ENCODE data around the gene DUSP9.

Gene DUSP9

DNA sequence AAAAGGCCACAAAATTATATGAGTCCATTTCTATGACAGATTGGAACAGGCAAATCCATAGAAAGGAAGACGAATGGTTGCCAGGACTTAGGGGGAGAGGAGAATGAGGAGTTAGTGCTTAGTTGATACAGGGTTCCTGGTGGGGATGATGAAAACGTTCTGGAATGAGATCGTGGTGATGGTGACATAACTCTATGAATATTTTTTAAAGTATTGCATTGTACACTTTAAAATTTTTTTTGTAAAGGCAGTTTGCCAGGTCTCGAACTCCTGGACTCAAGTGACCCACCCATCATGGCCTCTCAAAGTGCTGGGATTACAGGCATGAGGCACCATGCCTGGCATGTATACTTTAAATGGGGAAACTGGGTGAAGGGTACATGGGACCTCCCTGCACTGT lies 38.2 kb upstream of the DUSP9 start (continued):
- TF ChIP-seq ZNF76 (tag by site-specific recombination; IDR thresholded peaks at IDR 0.05; ENCODE audit: borderline replicate concordance, low read depth) (no peak), ZNF701 (tag by site-specific recombination; IDR thresholded peaks at IDR 0.05) (no peak)

DNA sequence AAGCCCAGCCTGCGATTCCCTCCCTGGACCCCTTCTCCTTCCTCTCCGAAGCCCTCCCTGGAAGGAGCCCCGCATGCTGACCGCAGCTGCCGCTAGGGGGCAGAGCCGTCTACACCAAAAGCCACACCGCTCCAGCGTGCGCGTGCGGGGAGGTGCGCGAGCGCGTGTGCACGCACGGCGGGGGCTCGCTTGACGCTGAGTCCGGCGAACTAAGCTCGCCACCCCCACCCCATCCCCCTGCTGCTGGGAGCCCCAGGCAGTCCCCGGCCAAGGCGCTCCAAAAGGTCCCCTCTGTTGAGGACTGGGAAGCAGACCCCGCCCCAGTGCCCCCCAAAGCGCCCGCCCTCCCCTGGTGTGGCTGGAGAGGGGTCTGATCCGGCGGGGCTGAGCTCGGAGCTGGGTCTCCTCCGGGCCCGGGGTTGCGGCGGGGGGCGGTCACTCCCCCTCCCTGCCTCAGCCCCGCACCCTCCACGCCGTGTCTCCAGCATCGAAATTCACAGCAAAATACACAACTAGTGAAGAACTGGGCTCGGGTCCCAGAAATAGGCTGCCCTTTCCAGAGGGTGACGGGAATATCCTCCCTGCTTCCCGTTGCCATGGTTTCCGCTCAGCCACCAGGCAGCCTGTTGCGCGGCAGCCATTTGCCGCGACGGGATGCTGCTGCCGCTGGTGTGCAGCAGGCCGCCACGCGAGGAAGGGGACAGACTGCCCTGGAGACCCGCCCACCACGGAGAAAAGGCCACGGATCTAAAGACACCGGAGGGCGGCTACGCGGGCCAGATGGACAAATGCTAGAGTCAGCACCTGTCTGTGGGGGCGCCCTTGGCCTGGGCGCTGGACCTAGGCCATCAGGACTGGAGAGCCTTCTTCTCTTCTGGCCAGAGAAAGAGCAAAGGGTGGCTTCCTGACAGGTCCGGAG lies 36.8 kb upstream of the DUSP9 start:
- ChIA-PET POLR2A (no interaction called here), CTCF (interaction anchor here (0.5 to 4.0 kb wide), 20 partner anchors 8 to 1021 kb away, joined by 3 to 52 read pairs (median 4); no protein-coding TSS in a partner anchor)
- H3K4me3 ChIP-seq (ENCODE audit: low read depth, low read length), result peak overlapping the region; percentile 10
- no peaks in the 10 kb centered on the region for H3K4me1 ChIP-seq (ENCODE audit: control insufficient read depth, insufficient read depth, low read length)
- no peak overlapping the region for H3K27ac ChIP-seq (ENCODE audit: extremely low read depth, low read depth, low read length)
- no peaks in the 10 kb centered on the region for H3K36me3 ChIP-seq (ENCODE audit: control insufficient read depth in 2 of 2, insufficient read depth in 1 of 2, low read length in 2 of 2)
- no peaks in the 10 kb centered on the region for H3K9me3 ChIP-seq (ENCODE audit: control insufficient read depth, insufficient read depth, low read depth, low read length)
- no peak for TF ChIP-seq ZNF664 (tag by site-specific recombination; IDR thresholded peaks at IDR 0.05)
- no peak for TF ChIP-seq ZNF404 (tag by site-specific recombination; IDR thresholded peaks at IDR 0.05)
- no peak; the same call in 1 of the 2 replicates for TF ChIP-seq SCRT2 (tag by site-specific recombination; IDR thresholded peaks at IDR 0.05)
- peak; percentile 78; the same call in 1 of the 2 replicates for TF ChIP-seq ZBTB1 (tag by site-specific recombination; IDR thresholded peaks at IDR 0.05)
- no peak for TF ChIP-seq ZNF571 (tag by site-specific recombination; IDR thresholded peaks at IDR 0.05)
- TF ChIP-seq, protein P1, sequence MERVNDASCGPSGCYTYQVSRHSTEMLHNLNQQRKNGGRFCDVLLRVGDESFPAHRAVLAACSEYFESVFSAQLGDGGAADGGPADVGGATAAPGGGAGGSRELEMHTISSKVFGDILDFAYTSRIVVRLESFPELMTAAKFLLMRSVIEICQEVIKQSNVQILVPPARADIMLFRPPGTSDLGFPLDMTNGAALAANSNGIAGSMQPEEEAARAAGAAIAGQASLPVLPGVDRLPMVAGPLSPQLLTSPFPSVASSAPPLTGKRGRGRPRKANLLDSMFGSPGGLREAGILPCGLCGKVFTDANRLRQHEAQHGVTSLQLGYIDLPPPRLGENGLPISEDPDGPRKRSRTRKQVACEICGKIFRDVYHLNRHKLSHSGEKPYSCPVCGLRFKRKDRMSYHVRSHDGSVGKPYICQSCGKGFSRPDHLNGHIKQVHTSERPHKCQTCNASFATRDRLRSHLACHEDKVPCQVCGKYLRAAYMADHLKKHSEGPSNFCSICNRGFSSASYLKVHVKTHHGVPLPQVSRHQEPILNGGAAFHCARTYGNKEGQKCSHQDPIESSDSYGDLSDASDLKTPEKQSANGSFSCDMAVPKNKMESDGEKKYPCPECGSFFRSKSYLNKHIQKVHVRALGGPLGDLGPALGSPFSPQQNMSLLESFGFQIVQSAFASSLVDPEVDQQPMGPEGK (tag by site-specific recombination; IDR thresholded peaks at IDR 0.05), result peak; percentile 57; the same call in 1 of the 2 replicates
- TF ChIP-seq, protein P2, sequence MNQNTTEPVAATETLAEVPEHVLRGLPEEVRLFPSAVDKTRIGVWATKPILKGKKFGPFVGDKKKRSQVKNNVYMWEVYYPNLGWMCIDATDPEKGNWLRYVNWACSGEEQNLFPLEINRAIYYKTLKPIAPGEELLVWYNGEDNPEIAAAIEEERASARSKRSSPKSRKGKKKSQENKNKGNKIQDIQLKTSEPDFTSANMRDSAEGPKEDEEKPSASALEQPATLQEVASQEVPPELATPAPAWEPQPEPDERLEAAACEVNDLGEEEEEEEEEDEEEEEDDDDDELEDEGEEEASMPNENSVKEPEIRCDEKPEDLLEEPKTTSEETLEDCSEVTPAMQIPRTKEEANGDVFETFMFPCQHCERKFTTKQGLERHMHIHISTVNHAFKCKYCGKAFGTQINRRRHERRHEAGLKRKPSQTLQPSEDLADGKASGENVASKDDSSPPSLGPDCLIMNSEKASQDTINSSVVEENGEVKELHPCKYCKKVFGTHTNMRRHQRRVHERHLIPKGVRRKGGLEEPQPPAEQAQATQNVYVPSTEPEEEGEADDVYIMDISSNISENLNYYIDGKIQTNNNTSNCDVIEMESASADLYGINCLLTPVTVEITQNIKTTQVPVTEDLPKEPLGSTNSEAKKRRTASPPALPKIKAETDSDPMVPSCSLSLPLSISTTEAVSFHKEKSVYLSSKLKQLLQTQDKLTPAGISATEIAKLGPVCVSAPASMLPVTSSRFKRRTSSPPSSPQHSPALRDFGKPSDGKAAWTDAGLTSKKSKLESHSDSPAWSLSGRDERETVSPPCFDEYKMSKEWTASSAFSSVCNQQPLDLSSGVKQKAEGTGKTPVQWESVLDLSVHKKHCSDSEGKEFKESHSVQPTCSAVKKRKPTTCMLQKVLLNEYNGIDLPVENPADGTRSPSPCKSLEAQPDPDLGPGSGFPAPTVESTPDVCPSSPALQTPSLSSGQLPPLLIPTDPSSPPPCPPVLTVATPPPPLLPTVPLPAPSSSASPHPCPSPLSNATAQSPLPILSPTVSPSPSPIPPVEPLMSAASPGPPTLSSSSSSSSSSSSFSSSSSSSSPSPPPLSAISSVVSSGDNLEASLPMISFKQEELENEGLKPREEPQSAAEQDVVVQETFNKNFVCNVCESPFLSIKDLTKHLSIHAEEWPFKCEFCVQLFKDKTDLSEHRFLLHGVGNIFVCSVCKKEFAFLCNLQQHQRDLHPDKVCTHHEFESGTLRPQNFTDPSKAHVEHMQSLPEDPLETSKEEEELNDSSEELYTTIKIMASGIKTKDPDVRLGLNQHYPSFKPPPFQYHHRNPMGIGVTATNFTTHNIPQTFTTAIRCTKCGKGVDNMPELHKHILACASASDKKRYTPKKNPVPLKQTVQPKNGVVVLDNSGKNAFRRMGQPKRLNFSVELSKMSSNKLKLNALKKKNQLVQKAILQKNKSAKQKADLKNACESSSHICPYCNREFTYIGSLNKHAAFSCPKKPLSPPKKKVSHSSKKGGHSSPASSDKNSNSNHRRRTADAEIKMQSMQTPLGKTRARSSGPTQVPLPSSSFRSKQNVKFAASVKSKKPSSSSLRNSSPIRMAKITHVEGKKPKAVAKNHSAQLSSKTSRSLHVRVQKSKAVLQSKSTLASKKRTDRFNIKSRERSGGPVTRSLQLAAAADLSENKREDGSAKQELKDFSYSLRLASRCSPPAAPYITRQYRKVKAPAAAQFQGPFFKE (tag by site-specific recombination; IDR thresholded peaks at IDR 0.05; ENCODE audit: borderline replicate concordance), result no peak
- TF ChIP-seq, protein P3, sequence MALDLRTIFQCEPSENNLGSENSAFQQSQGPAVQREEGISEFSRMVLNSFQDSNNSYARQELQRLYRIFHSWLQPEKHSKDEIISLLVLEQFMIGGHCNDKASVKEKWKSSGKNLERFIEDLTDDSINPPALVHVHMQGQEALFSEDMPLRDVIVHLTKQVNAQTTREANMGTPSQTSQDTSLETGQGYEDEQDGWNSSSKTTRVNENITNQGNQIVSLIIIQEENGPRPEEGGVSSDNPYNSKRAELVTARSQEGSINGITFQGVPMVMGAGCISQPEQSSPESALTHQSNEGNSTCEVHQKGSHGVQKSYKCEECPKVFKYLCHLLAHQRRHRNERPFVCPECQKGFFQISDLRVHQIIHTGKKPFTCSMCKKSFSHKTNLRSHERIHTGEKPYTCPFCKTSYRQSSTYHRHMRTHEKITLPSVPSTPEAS (tag by site-specific recombination; IDR thresholded peaks at IDR 0.05), result no peak
- 0 out of 2 replicates have a peak, but pooled peaks have one; percentile 28 for TF ChIP-seq ZNF501 (tag by site-specific recombination; IDR thresholded peaks at IDR 0.05)
- TF ChIP-seq ZNF830 (tag by site-specific recombination; IDR thresholded peaks at IDR 0.05; ENCODE audit: low read depth), result no peak
- TF ChIP-seq, protein P4, sequence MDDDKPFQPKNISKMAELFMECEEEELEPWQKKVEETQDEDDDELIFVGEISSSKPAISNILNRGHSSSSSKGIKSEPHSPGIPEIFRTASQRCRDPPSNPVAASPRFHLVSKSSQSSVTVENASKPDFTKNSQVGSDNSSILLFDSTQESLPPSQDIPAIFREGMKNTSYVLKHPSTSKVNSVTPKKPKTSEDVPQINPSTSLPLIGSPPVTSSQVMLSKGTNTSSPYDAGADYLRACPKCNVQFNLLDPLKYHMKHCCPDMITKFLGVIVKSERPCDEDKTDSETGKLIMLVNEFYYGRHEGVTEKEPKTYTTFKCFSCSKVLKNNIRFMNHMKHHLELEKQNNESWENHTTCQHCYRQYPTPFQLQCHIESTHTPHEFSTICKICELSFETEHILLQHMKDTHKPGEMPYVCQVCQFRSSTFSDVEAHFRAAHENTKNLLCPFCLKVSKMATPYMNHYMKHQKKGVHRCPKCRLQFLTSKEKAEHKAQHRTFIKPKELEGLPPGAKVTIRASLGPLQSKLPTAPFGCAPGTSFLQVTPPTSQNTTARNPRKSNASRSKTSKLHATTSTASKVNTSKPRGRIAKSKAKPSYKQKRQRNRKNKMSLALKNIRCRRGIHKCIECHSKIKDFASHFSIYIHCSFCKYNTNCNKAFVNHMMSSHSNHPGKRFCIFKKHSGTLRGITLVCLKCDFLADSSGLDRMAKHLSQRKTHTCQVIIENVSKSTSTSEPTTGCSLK (tag by site-specific recombination; IDR thresholded peaks at IDR 0.05), result no peak
- TF ChIP-seq OVOL3 (tag by site-specific recombination; IDR thresholded peaks at IDR 0.05), result no peak
- 0 out of 2 replicates have a peak, but pooled peaks have one; percentile 23 for TF ChIP-seq KLF10 (tag by site-specific recombination; IDR thresholded peaks at IDR 0.05)
- TF ChIP-seq, protein P5, sequence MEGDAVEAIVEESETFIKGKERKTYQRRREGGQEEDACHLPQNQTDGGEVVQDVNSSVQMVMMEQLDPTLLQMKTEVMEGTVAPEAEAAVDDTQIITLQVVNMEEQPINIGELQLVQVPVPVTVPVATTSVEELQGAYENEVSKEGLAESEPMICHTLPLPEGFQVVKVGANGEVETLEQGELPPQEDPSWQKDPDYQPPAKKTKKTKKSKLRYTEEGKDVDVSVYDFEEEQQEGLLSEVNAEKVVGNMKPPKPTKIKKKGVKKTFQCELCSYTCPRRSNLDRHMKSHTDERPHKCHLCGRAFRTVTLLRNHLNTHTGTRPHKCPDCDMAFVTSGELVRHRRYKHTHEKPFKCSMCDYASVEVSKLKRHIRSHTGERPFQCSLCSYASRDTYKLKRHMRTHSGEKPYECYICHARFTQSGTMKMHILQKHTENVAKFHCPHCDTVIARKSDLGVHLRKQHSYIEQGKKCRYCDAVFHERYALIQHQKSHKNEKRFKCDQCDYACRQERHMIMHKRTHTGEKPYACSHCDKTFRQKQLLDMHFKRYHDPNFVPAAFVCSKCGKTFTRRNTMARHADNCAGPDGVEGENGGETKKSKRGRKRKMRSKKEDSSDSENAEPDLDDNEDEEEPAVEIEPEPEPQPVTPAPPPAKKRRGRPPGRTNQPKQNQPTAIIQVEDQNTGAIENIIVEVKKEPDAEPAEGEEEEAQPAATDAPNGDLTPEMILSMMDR (tag by site-specific recombination; IDR thresholded peaks at IDR 0.05), result peak; percentile 74
- 0 out of 2 replicates have a peak, but pooled peaks have one; percentile 17 for TF ChIP-seq ZBTB8A (tag by site-specific recombination; IDR thresholded peaks at IDR 0.05)
- TF ChIP-seq, protein P6, sequence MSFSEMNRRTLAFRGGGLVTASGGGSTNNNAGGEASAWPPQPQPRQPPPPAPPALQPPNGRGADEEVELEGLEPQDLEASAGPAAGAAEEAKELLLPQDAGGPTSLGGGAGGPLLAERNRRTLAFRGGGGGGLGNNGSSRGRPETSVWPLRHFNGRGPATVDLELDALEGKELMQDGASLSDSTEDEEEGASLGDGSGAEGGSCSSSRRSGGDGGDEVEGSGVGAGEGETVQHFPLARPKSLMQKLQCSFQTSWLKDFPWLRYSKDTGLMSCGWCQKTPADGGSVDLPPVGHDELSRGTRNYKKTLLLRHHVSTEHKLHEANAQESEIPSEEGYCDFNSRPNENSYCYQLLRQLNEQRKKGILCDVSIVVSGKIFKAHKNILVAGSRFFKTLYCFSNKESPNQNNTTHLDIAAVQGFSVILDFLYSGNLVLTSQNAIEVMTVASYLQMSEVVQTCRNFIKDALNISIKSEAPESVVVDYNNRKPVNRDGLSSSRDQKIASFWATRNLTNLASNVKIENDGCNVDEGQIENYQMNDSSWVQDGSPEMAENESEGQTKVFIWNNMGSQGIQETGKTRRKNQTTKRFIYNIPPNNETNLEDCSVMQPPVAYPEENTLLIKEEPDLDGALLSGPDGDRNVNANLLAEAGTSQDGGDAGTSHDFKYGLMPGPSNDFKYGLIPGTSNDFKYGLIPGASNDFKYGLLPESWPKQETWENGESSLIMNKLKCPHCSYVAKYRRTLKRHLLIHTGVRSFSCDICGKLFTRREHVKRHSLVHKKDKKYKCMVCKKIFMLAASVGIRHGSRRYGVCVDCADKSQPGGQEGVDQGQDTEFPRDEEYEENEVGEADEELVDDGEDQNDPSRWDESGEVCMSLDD (tag by site-specific recombination; IDR thresholded peaks at IDR 0.05), result peak; percentile 35; the same call in 1 of the 2 replicates

Measured in HEK293 (cell line).